Measurements from ENCODE around the gene GRID2. TPM values are rescaled to one million over a fixed set of nuclear protein-coding genes. Genes with fewer than 3 reads are reported as not detected.

GRID2 gene
- total RNA-seq, 1 experiment from 2014 or later = 2.2 TPM

DNA sequence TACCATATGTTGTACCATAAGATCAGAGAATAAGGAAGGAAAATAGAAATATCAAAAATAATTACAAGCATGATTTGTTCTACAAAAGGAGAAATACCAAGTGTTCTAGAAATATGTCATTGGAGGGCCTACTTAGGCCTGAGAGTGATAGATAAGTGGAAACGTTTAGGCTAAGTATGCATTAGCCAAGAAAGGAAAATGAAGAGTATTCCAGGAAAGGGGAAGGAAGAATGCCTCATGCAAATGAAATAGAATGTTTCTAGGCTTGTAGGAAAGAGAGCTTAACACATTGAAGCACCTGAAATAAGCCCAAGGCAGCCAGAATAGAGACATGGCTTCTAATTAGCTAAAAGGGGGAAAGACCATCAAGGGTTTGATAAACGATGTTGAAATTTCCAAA lies 929.1 kb downstream of the GRID2 start:
- DNase-seq (no peak), ATAC-seq (no peak)
- Histone ChIP-seq H3K4me2 (ENCODE audit: low read length) (no peak overlapping the region), H3F3A (ENCODE audit: low read length, unreplicated experiment) (no peaks in the 10 kb centered on the region), H3K9ac (ENCODE audit: low read length) (no peak overlapping the region), H2AFZ (ENCODE audit: low read length) (no peak overlapping the region), H3K27me3 (ENCODE audit: low read length) (no peaks in the 10 kb centered on the region), H3K4me3 (ENCODE audit: low read length) (no peak overlapping the region), H3K9me3 (ENCODE audit: low read length) (no peaks in the 10 kb centered on the region), H3K27ac (ENCODE audit: low read length) (no peak overlapping the region), H3K36me3 (ENCODE audit: low read depth, low read length) (no peaks in the 10 kb centered on the region), H4K20me1 (ENCODE audit: low read length) (no peaks in the 10 kb centered on the region), H3K4me1 (ENCODE audit: insufficient read depth, low read length) (no peaks in the 10 kb centered on the region), H3K9me2 (replicated peaks; ENCODE audit: low read length) (no peaks in the 10 kb centered on the region), H3K79me2 (ENCODE audit: low read length) (no peaks in the 10 kb centered on the region)
- CTCF ChIA-PET = no interaction called here
- TF ChIP-seq EZH2 (IDR thresholded peaks at IDR 0.05; ENCODE audit: low read length, unreplicated experiment) (no peak), EZH2phosphoT487 (IDR thresholded peaks at IDR 0.05; ENCODE audit: borderline replicate concordance, low read length) (no peak)
- TF ChIP-seq, protein P1, sequence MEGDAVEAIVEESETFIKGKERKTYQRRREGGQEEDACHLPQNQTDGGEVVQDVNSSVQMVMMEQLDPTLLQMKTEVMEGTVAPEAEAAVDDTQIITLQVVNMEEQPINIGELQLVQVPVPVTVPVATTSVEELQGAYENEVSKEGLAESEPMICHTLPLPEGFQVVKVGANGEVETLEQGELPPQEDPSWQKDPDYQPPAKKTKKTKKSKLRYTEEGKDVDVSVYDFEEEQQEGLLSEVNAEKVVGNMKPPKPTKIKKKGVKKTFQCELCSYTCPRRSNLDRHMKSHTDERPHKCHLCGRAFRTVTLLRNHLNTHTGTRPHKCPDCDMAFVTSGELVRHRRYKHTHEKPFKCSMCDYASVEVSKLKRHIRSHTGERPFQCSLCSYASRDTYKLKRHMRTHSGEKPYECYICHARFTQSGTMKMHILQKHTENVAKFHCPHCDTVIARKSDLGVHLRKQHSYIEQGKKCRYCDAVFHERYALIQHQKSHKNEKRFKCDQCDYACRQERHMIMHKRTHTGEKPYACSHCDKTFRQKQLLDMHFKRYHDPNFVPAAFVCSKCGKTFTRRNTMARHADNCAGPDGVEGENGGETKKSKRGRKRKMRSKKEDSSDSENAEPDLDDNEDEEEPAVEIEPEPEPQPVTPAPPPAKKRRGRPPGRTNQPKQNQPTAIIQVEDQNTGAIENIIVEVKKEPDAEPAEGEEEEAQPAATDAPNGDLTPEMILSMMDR (conservative IDR thresholded peaks at IDR 0.05; ENCODE audit: low read depth, low read length) = no peak
- POLR2A ChIA-PET (ENCODE audit: unreplicated experiment) = no interaction called here
- BruUV-seq (replicated peaks) = no TSS peak
- intact Hi-C loops (cut with micrococcal nuclease) = no loop called here

DNA sequence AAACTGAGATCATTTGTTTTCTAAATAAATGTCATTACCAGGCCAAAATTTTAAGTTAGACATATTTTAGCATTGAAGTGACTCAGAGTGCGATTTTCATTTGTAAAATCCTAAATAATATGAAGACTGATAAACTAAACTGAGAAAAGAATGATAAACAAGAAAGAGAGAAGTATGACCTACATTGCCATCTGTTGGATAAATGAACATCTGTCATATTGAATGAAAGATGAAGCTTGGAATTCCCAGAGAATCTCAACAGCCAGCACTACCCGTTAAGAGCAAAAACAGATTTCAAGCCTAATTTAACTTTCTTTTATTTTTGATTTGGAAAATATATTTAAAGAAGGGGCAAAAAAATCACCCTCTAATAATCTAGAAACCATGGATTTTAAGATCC lies 933.8 kb downstream of the GRID2 start:
- H3F3A ChIP-seq (ENCODE audit: low read length, unreplicated experiment) = no peaks in the 10 kb centered on the region
- H3K9me2 ChIP-seq (replicated peaks; ENCODE audit: low read length) = no peaks in the 10 kb centered on the region
- H3K27me3 ChIP-seq (ENCODE audit: low read length) = no peaks in the 10 kb centered on the region
- no peak overlapping the region for H3K4me3 ChIP-seq (ENCODE audit: low read length)
- no peaks in the 10 kb centered on the region for H3K4me1 ChIP-seq (ENCODE audit: insufficient read depth, low read length)
- no peaks in the 10 kb centered on the region for H3K79me2 ChIP-seq (ENCODE audit: low read length)
- CTCF ChIA-PET = no interaction called here
- no peak overlapping the region for H3K9ac ChIP-seq (ENCODE audit: low read length)
- H3K9me3 ChIP-seq (ENCODE audit: low read length) = no peaks in the 10 kb centered on the region
- POLR2A ChIA-PET (ENCODE audit: unreplicated experiment) = no interaction called here
- no peaks in the 10 kb centered on the region for H4K20me1 ChIP-seq (ENCODE audit: low read length)
- TF ChIP-seq EZH2phosphoT487 (IDR thresholded peaks at IDR 0.05; ENCODE audit: borderline replicate concordance, low read length) (no peak), EZH2 (IDR thresholded peaks at IDR 0.05; ENCODE audit: low read length, unreplicated experiment) (no peak)
- TF ChIP-seq, protein P1 (conservative IDR thresholded peaks at IDR 0.05; ENCODE audit: low read depth, low read length) = no peak
- no peak overlapping the region for H3K27ac ChIP-seq (ENCODE audit: low read length)
- no peak overlapping the region for H2AFZ ChIP-seq (ENCODE audit: low read length)
- H3K4me2 ChIP-seq (ENCODE audit: low read length) = no peak overlapping the region
- DNase-seq (no peak), ATAC-seq (no peak)
- no peaks in the 10 kb centered on the region for H3K36me3 ChIP-seq (ENCODE audit: low read depth, low read length)
- BruUV-seq (replicated peaks) = no TSS peak
- intact Hi-C loops (cut with micrococcal nuclease) = no loop called here

DNA sequence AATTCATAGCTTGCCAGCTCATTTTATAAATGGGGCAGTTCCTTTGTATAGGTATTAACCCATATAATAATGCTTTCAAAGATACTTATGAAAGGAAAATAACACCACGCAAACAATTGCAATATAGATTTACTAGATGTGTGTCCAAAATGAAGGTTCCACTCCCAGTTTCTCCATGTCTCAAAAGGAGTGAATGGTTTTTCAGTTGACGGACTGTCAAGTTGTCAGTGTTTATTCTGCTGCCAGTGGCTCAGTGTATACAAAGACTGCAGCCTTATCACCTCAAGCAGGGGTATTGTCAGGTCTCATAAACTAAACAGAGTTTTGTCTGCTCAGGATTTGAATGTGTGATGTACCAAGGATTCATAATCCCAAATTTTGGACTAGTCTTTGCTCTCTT lies 939.5 kb downstream of the GRID2 start:
- CTCF ChIA-PET = no interaction called here
- no peak overlapping the region for H3K9ac ChIP-seq (ENCODE audit: low read length)
- BruUV-seq (replicated peaks) = no TSS peak
- no peaks in the 10 kb centered on the region for H3K9me3 ChIP-seq (ENCODE audit: low read length)
- ATAC-seq (no peak), DNase-seq (no peak)
- no peak overlapping the region for H3K27ac ChIP-seq (ENCODE audit: low read length)
- H2AFZ ChIP-seq (ENCODE audit: low read length) = no peak overlapping the region
- intact Hi-C loops (cut with micrococcal nuclease) = no loop called here
- H3K4me2 ChIP-seq (ENCODE audit: low read length) = no peak overlapping the region
- no peak overlapping the region for H3K4me3 ChIP-seq (ENCODE audit: low read length)
- H3K9me2 ChIP-seq (replicated peaks; ENCODE audit: low read length) = no peaks in the 10 kb centered on the region
- no peaks in the 10 kb centered on the region for H4K20me1 ChIP-seq (ENCODE audit: low read length)
- H3K79me2 ChIP-seq (ENCODE audit: low read length) = no peaks in the 10 kb centered on the region
- no peaks in the 10 kb centered on the region for H3K27me3 ChIP-seq (ENCODE audit: low read length)
- no peaks in the 10 kb centered on the region for H3K36me3 ChIP-seq (ENCODE audit: low read depth, low read length)
- TF ChIP-seq EZH2phosphoT487 (IDR thresholded peaks at IDR 0.05; ENCODE audit: borderline replicate concordance, low read length) (no peak), EZH2 (IDR thresholded peaks at IDR 0.05; ENCODE audit: low read length, unreplicated experiment) (no peak)
- TF ChIP-seq, protein P1 (conservative IDR thresholded peaks at IDR 0.05; ENCODE audit: low read depth, low read length) = no peak
- no peaks in the 10 kb centered on the region for H3F3A ChIP-seq (ENCODE audit: low read length, unreplicated experiment)
- H3K4me1 ChIP-seq (ENCODE audit: insufficient read depth, low read length) = no peaks in the 10 kb centered on the region
- POLR2A ChIA-PET (ENCODE audit: unreplicated experiment) = no interaction called here
